SK-N-SH treated with all-trans-retinoic acid at 6 μM for 48 hours (cell line): ENCODE results near the gene MLST8.

Source experiments
- ATAC-seq: fragments of 200-7000 bp; cut with Tn5 transposase; 3 replicates; pipeline ENCODE4 v1.9.1; 2020; ENCODE audit warnings: mild to moderate bottlenecking, moderate library complexity
- ARNTL ChIP-seq: fragments of 450-650 bp; formaldehyde crosslinking; IDR thresholded peaks from 2 replicates; pipeline ENCODE4 v1.5.0; 2020; ENCODE audit warnings: low read depth, mild to moderate bottlenecking, moderate library complexity, borderline replicate concordance
- BACH2 ChIP-seq: fragments of 250-450 bp; sonication (Bioruptor Pico); IDR thresholded peaks from 2 replicates; pipeline ENCODE4 v1.9.0; 2021; ENCODE audit warnings: mild to moderate bottlenecking, borderline replicate concordance
- CSDC2 ChIP-seq: fragments of 250-450 bp; sonication (Bioruptor Pico); IDR thresholded peaks from 2 replicates; pipeline ENCODE4 v1.5.0; 2020; ENCODE audit warnings: mild to moderate bottlenecking, moderate library complexity
- ESRRG ChIP-seq: fragments of 250-450 bp; sonication (Bioruptor Pico); IDR thresholded peaks from 2 replicates; pipeline ENCODE4 v1.6.1; 2021; ENCODE audit warnings: mild to moderate bottlenecking
- GLIS3 ChIP-seq: fragments of 250-450 bp; sonication (Bioruptor Pico); IDR thresholded peaks from 2 replicates; pipeline ENCODE4 v1.5.0; 2020; ENCODE audit warnings: mild to moderate bottlenecking, moderate library complexity
- ISL1 ChIP-seq: fragments of 250-450 bp; sonication (Bioruptor Pico); IDR thresholded peaks from 2 replicates; pipeline ENCODE4 v2.1.2; 2022; ENCODE audit warnings: mild to moderate bottlenecking, moderate library complexity
- OSR1 ChIP-seq: fragments of 250-450 bp; sonication (Bioruptor Pico); IDR thresholded peaks from 2 replicates; pipeline ENCODE4 v1.8.0; 2022; ENCODE audit warnings: moderate library complexity, mild to moderate bottlenecking, inconsistent platforms
- PPARA ChIP-seq: fragments of 250-450 bp; sonication (Bioruptor Pico); IDR thresholded peaks from 2 replicates; pipeline ENCODE4 v1.5.0; 2020; ENCODE audit warnings: mild to moderate bottlenecking, borderline replicate concordance
- SNAI2 ChIP-seq: fragments of 250-450 bp; sonication (Bioruptor Pico); IDR thresholded peaks from 2 replicates; pipeline ENCODE4 v1.5.0; 2020; ENCODE audit warnings: mild to moderate bottlenecking, moderate library complexity
- TOX ChIP-seq: fragments of 250-450 bp; sonication (Bioruptor Pico); IDR thresholded peaks from 2 replicates; pipeline ENCODE4 v1.8.0; 2021; ENCODE audit warnings: mild to moderate bottlenecking, moderate library complexity, borderline replicate concordance
- ZC3H10 ChIP-seq: fragments of 250-450 bp; sonication (Bioruptor Pico); IDR thresholded peaks from 2 replicates; pipeline ENCODE4 v1.5.1; 2021; ENCODE audit warnings: mild to moderate bottlenecking, moderate library complexity
- ZFP3 ChIP-seq: fragments of 250-450 bp; sonication (Bioruptor Pico); IDR thresholded peaks from 2 replicates; pipeline ENCODE4 v1.5.0; 2020; ENCODE audit warnings: mild to moderate bottlenecking, moderate library complexity
- ZFP30 ChIP-seq: fragments of 450-650 bp; formaldehyde crosslinking; IDR thresholded peaks from 2 replicates; pipeline ENCODE4 v1.5.0; 2022; ENCODE audit warnings: mild to moderate bottlenecking, moderate library complexity
- ZNF565 ChIP-seq: fragments of 450-650 bp; formaldehyde crosslinking; conservative IDR thresholded peaks from 2 replicates; pipeline ENCODE4 v1.5.0; 2020; ENCODE audit warnings: low read depth, mild to moderate bottlenecking, moderate library complexity
- ZNF70 ChIP-seq: fragments of 450-650 bp; formaldehyde crosslinking; IDR thresholded peaks from 2 replicates; pipeline ENCODE4 v1.5.0; 2020; ENCODE audit warnings: mild to moderate bottlenecking, moderate library complexity
- ZNF8 ChIP-seq: fragments of 450-650 bp; formaldehyde crosslinking; IDR thresholded peaks from 2 replicates; pipeline ENCODE4 v1.5.0; 2020; ENCODE audit warnings: mild to moderate bottlenecking, moderate library complexity
- TF ChIP-seq, protein P1 (sequence below): fragments of 250-450 bp; sonication (Bioruptor Pico); IDR thresholded peaks from 2 replicates; pipeline ENCODE4 v1.8.0; 2021; ENCODE audit warnings: low read depth, mild to moderate bottlenecking, moderate library complexity, borderline replicate concordance
- TF ChIP-seq, protein P2 (sequence below): fragments of 250-450 bp; sonication (Bioruptor Pico); IDR thresholded peaks from 2 replicates; pipeline ENCODE4 v1.5.1; 2021; ENCODE audit warnings: mild to moderate bottlenecking, moderate library complexity
- TF ChIP-seq, protein P3 (sequence below): fragments of 250-450 bp; sonication (Bioruptor Pico); IDR thresholded peaks from 2 replicates; pipeline ENCODE4 v1.5.1; 2020; ENCODE audit warnings: low read depth, mild to moderate bottlenecking, moderate library complexity
- TF ChIP-seq, protein P4 (sequence below): fragments of 250-450 bp; sonication (Bioruptor Pico); IDR thresholded peaks from 2 replicates; pipeline ENCODE4 v1.5.0; 2020; ENCODE audit warnings: mild to moderate bottlenecking, moderate library complexity

MLST8 gene

DNA sequence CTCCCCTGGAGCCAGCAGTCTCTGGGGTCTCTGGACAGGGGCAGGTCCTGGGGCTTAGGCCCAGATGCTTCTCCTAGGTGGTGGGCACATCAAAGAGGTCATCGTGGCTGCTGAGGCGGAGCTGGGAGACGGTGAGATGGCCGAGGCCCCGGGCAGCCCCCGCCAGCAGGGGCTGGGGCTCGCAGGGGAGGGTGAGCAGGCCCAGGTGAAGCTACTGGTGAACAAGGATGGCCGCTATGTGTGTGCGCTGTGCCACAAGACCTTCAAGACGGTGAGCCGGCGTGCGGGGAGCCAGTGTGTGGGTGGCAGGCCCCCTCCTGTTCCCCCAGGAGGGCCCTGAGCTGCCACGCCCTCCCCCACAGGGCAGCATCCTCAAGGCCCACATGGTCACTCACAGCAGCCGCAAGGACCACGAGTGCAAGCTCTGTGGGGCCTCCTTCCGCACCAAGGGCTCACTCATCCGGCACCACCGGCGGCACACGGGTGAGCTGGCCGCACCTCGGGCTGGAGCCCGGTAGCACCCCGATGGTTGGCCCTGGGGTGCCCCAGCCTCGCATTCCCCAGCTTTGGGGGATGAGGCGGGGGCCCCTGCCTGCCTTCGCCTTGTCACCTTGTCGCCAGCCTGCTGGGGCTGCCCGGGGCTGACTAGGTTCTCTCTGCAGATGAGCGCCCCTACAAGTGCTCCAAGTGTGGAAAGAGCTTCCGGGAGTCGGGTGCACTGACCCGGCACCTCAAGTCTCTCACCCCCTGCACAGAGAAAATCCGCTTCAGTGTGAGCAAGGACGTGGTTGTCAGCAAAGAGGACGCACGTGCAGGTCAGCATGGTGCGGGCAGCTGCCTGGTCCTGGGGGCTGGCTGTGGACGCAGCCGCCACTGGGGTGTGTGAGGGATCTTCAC is 27.1 kb downstream of the MLST8 start:
- no peak for ATAC-seq
- TF ChIP-seq ZC3H10 (CRISPR knock-in tag) (no peak), GLIS3 (no peak), ZNF70 (CRISPR knock-in tag) (no peak), ARNTL (CRISPR knock-in tag) (no peak), BACH2 (CRISPR knock-in tag) (no peak), ZNF565 (CRISPR knock-in tag) (no peak), ZFP3 (no peak), OSR1 (CRISPR knock-in tag) (no peak), ESRRG (CRISPR knock-in tag) (no peak)
- TF ChIP-seq, protein P1, sequence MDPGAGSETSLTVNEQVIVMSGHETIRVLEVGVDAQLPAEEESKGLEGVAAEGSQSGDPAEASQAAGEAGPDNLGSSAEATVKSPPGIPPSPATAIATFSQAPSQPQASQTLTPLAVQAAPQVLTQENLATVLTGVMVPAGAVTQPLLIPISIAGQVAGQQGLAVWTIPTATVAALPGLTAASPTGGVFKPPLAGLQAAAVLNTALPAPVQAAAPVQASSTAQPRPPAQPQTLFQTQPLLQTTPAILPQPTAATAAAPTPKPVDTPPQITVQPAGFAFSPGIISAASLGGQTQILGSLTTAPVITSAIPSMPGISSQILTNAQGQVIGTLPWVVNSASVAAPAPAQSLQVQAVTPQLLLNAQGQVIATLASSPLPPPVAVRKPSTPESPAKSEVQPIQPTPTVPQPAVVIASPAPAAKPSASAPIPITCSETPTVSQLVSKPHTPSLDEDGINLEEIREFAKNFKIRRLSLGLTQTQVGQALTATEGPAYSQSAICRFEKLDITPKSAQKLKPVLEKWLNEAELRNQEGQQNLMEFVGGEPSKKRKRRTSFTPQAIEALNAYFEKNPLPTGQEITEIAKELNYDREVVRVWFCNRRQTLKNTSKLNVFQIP = no peak
- TF ChIP-seq, protein P2, sequence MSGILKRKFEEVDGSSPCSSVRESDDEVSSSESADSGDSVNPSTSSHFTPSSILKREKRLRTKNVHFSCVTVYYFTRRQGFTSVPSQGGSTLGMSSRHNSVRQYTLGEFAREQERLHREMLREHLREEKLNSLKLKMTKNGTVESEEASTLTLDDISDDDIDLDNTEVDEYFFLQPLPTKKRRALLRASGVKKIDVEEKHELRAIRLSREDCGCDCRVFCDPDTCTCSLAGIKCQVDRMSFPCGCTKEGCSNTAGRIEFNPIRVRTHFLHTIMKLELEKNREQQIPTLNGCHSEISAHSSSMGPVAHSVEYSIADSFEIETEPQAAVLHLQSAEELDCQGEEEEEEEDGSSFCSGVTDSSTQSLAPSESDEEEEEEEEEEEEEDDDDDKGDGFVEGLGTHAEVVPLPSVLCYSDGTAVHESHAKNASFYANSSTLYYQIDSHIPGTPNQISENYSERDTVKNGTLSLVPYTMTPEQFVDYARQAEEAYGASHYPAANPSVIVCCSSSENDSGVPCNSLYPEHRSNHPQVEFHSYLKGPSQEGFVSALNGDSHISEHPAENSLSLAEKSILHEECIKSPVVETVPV = no peak

DNA sequence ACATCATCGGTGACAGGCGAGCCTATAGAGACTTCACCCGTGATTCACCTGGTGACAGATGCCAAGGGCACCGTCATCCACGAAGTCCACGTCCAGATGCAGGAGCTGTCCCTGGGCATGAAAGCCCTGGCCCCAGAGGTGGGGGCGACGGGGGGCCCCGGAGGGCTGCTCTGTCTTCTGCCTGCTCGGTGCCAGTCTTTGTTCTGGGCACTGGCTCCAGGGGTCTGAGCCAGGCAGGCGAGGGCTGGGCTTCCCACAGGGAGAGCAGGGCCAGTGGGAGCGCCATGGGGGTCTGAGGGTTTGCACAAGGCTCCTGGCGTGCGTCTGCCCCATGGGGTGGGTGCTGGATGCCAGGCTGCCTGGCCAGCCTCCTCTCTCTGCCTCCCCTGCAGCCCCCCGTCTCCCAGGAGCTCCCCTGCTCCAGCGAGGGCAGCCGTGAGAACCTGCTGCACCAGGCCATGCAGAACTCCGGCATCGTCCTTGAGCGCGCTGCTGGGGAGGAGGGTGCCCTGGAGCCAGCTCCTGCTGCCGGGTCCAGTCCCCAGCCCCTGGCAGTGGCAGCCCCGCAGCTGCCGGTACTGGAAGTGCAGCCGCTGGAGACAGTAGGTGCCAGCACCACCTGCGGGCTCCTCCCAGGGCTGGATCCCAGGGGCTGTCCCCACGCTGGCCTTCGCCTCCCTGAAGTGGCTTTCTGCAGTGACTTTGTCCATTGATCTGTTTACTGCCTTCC is 28.0 kb downstream of the MLST8 start:
- TF ChIP-seq ISL1 (CRISPR knock-in tag) = no peak
- TF ChIP-seq, protein P3, sequence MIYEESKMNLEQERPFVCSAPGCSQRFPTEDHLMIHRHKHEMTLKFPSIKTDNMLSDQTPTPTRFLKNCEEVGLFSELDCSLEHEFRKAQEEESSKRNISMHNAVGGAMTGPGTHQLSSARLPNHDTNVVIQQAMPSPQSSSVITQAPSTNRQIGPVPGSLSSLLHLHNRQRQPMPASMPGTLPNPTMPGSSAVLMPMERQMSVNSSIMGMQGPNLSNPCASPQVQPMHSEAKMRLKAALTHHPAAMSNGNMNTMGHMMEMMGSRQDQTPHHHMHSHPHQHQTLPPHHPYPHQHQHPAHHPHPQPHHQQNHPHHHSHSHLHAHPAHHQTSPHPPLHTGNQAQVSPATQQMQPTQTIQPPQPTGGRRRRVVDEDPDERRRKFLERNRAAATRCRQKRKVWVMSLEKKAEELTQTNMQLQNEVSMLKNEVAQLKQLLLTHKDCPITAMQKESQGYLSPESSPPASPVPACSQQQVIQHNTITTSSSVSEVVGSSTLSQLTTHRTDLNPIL (CRISPR knock-in tag) = no peak
- TF ChIP-seq OSR1 (CRISPR knock-in tag) = no peak
- TF ChIP-seq PPARA (CRISPR knock-in tag) = no peak
- TF ChIP-seq, protein P1 = no peak
- no peak for ATAC-seq

DNA sequence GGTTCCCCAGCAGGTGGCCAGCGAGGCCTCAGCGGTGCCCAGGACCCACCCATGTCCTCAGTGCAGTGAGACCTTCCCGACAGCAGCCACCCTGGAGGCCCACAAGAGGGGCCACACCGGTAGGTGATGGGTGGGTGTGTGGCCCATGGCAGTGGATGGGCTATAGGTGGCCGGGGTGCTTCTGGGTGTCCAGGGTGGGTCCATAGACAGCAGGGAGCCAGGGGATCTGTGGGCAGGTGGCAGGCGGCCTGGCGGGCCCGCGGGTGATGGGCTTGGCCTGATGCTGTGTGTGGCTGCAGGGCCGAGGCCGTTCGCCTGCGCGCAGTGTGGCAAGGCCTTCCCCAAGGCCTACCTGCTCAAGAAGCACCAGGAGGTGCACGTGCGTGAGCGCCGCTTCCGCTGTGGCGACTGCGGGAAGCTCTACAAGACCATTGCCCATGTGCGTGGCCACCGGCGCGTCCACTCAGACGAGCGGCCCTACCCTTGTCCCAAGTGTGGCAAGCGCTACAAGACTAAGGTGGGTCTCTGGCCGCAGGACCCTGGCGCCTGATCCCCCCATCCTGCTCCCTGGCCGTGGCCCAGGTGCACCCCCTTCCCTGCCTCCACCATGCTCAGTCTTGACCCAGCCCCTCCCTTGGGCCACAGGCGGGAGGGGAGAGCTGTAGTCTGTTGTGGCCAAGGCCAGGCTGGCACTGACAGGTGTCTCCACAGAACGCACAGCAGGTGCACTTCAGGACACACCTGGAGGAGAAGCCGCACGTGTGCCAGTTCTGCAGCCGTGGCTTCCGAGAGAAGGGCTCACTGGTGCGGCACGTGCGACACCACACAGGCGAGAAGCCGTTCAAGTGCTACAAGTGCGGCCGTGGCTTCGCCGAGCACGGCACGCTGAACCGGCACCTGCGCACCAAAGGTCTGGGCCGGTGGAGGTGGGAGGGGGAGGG is 28.9 kb downstream of the MLST8 start:
- TF ChIP-seq BACH2 (CRISPR knock-in tag) = no peak
- TF ChIP-seq SNAI2 (CRISPR knock-in tag) = no peak
- no peak for TF ChIP-seq ZNF70 (CRISPR knock-in tag)
- peak; percentile 4; the same call in 1 of the 3 replicates for ATAC-seq

DNA sequence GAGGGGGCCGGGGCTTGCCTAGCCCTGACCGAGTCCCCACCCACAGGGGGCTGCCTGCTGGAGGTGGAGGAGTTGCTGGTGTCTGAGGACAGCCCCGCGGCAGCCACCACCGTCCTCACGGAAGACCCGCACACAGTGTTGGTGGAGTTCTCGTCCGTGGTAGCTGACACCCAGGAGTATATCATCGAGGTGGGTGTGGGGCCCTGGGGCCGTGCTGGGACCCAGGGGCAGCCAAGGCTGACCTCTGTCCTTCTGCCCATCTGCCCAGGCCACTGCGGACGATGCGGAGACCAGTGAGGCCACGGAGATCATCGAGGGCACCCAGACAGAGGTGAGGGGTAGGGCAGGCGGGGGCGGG is 29.5 kb downstream of the MLST8 start:
- no peak for ATAC-seq
- TF ChIP-seq CSDC2 (no peak), ZNF565 (CRISPR knock-in tag) (no peak), ZFP30 (CRISPR knock-in tag) (no peak), ISL1 (CRISPR knock-in tag) (no peak), TOX (CRISPR knock-in tag) (no peak), BACH2 (CRISPR knock-in tag) (no peak), ZNF8 (no peak), ZC3H10 (CRISPR knock-in tag) (no peak)
- TF ChIP-seq, protein P1 = no peak
- TF ChIP-seq, protein P4, sequence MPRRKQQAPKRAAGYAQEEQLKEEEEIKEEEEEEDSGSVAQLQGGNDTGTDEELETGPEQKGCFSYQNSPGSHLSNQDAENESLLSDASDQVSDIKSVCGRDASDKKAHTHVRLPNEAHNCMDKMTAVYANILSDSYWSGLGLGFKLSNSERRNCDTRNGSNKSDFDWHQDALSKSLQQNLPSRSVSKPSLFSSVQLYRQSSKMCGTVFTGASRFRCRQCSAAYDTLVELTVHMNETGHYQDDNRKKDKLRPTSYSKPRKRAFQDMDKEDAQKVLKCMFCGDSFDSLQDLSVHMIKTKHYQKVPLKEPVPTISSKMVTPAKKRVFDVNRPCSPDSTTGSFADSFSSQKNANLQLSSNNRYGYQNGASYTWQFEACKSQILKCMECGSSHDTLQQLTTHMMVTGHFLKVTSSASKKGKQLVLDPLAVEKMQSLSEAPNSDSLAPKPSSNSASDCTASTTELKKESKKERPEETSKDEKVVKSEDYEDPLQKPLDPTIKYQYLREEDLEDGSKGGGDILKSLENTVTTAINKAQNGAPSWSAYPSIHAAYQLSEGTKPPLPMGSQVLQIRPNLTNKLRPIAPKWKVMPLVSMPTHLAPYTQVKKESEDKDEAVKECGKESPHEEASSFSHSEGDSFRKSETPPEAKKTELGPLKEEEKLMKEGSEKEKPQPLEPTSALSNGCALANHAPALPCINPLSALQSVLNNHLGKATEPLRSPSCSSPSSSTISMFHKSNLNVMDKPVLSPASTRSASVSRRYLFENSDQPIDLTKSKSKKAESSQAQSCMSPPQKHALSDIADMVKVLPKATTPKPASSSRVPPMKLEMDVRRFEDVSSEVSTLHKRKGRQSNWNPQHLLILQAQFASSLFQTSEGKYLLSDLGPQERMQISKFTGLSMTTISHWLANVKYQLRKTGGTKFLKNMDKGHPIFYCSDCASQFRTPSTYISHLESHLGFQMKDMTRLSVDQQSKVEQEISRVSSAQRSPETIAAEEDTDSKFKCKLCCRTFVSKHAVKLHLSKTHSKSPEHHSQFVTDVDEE = no peak
- TF ChIP-seq, protein P3 (CRISPR knock-in tag) = no peak
